NK-92 (cell line): ENCODE results near the gene PRSS57.

Experiments used
- DNase-seq: peaks from one replicate; lab custom pipeline; 2025; ENCODE audit not compliant: unreplicated experiment; lab: John Stamatoyannopoulos, UW

The PRSS57 gene

GRCh38 chr19:639253-640160 lies 55.7 kb downstream of the PRSS57 start, which contains the start of gene FGF22:
TSS of gene FGF22 (plus strand) at chr19:639879. CDS start at chr19:639926, 47 bp downstream.
- DNase-seq: peak; percentile 67

DNA sequence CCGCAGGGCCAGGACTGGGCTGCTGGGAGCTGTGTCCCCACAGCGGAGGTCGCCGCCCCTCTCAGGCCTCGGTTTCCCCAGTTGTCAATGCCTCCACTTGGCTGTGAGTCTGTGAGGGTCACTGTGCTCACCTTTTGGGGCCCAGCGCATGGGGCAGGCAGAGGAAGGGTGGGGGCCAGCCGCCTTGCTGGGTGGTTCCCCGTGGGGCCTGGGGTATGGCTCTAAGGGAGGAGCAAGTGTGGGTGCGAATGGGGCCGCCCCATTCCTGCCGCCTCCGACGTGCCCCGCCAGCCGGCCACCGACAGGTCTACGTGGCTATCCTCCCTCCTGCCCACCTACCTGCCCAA lies 56.4 kb downstream of the PRSS57 start:
- DNase-seq: no peak
